ENCODE measurements around the gene TEX26.

GRCh38 chr13:30927595-30927994 lies 4.9 kb upstream of the TEX26 start:
- TF ChIP-seq CTCF (IDR thresholded peaks at IDR 0.05): no peak
- no peak for TF ChIP-seq POLR2A (IDR thresholded peaks at IDR 0.05)
